ENCODE measurements around the gene TMEM185A. TPM values are rescaled to one million over a fixed set of nuclear protein-coding genes. Genes with fewer than 3 reads are reported as not detected.

Gene TMEM185A
- total and polyA plus RNA-seq, 4 donors: 7.3 to 9.8 (median 7.7) TPM

DNA sequence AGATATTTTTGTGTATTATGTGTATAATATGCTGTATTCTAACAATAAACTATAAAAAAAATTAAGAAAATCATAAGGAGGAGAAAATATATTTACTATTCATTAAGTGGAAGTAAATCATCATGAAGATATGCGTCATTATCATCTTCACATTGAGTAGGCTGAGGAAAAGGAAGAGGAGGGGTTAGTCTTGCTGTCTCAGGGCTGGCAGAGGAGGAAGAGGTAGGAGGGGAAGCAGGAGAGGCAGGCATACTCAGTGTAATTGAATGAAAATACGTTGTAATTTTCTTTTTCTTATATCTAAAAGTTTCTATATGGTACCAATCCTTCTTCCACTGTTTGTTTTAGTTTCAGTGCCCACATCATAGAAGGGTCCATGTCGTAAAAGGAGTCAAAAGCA, 9.8 kb upstream of the TMEM185A start:
- H3K27me3 ChIP-seq (ENCODE audit: control insufficient read depth in 4 of 4, insufficient read depth in 4 of 4, low read length in 3 of 4): peaks cover 0 to 3% (median 0%) of the 10 kb centered on the region in 4 donors
- H3K27ac ChIP-seq (ENCODE audit: low read depth in 1 of 2, low read length in 2 of 2): no peak overlapping the region
- TF ChIP-seq EGR1 (IDR thresholded peaks at IDR 0.05; ENCODE audit: low read depth in 2 of 2): no peak
- TF ChIP-seq FOXA1 (IDR thresholded peaks at IDR 0.05): no peak
- TF ChIP-seq FOXA2 (IDR thresholded peaks at IDR 0.05): no peak
- TF ChIP-seq, protein P1, sequence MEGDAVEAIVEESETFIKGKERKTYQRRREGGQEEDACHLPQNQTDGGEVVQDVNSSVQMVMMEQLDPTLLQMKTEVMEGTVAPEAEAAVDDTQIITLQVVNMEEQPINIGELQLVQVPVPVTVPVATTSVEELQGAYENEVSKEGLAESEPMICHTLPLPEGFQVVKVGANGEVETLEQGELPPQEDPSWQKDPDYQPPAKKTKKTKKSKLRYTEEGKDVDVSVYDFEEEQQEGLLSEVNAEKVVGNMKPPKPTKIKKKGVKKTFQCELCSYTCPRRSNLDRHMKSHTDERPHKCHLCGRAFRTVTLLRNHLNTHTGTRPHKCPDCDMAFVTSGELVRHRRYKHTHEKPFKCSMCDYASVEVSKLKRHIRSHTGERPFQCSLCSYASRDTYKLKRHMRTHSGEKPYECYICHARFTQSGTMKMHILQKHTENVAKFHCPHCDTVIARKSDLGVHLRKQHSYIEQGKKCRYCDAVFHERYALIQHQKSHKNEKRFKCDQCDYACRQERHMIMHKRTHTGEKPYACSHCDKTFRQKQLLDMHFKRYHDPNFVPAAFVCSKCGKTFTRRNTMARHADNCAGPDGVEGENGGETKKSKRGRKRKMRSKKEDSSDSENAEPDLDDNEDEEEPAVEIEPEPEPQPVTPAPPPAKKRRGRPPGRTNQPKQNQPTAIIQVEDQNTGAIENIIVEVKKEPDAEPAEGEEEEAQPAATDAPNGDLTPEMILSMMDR (IDR thresholded peaks at IDR 0.05; ENCODE audit: low read depth, low read length, missing input control): no peak
- no peak for TF ChIP-seq GABPA (IDR thresholded peaks at IDR 0.05 in 1 of 2, conservative IDR thresholded peaks at IDR 0.05 in 1 of 2)
- no peak for TF ChIP-seq HNF4A (conservative IDR thresholded peaks at IDR 0.05)
- TF ChIP-seq, protein P2, sequence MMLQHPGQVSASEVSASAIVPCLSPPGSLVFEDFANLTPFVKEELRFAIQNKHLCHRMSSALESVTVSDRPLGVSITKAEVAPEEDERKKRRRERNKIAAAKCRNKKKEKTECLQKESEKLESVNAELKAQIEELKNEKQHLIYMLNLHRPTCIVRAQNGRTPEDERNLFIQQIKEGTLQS (IDR thresholded peaks at IDR 0.05): no peak
- no peak for TF ChIP-seq RXRA (IDR thresholded peaks at IDR 0.05)
- TF ChIP-seq, protein P3, sequence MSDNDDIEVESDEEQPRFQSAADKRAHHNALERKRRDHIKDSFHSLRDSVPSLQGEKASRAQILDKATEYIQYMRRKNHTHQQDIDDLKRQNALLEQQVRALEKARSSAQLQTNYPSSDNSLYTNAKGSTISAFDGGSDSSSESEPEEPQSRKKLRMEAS (IDR thresholded peaks at IDR 0.05): no peak
- no peak for TF ChIP-seq RAD21 (IDR thresholded peaks at IDR 0.05)
- no peak for TF ChIP-seq YY1 (IDR thresholded peaks at IDR 0.05)
- TF ChIP-seq NR2F2 (IDR thresholded peaks at IDR 0.05): no peak
- TF ChIP-seq, protein P4, sequence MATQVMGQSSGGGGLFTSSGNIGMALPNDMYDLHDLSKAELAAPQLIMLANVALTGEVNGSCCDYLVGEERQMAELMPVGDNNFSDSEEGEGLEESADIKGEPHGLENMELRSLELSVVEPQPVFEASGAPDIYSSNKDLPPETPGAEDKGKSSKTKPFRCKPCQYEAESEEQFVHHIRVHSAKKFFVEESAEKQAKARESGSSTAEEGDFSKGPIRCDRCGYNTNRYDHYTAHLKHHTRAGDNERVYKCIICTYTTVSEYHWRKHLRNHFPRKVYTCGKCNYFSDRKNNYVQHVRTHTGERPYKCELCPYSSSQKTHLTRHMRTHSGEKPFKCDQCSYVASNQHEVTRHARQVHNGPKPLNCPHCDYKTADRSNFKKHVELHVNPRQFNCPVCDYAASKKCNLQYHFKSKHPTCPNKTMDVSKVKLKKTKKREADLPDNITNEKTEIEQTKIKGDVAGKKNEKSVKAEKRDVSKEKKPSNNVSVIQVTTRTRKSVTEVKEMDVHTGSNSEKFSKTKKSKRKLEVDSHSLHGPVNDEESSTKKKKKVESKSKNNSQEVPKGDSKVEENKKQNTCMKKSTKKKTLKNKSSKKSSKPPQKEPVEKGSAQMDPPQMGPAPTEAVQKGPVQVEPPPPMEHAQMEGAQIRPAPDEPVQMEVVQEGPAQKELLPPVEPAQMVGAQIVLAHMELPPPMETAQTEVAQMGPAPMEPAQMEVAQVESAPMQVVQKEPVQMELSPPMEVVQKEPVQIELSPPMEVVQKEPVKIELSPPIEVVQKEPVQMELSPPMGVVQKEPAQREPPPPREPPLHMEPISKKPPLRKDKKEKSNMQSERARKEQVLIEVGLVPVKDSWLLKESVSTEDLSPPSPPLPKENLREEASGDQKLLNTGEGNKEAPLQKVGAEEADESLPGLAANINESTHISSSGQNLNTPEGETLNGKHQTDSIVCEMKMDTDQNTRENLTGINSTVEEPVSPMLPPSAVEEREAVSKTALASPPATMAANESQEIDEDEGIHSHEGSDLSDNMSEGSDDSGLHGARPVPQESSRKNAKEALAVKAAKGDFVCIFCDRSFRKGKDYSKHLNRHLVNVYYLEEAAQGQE (IDR thresholded peaks at IDR 0.05): no peak
- TF ChIP-seq SP1 (IDR thresholded peaks at IDR 0.05): no peak
- no peak for TF ChIP-seq TAF1 (conservative IDR thresholded peaks at IDR 0.05)
- TF ChIP-seq JUND (IDR thresholded peaks at IDR 0.05): no peak
- 50% methylated on average over 3 of the region's 3 CpGs for WGBS
- no peak for DNase-seq (ENCODE audit: low spot score)
- H3K4me3 ChIP-seq (ENCODE audit: low read depth in 1 of 3, low read length in 3 of 3): no peak overlapping the region
- H3K4me1 ChIP-seq (ENCODE audit: control insufficient read depth in 4 of 4, insufficient read depth in 4 of 4, low read length in 3 of 4): no peaks in the 10 kb centered on the region
- H3K9me3 ChIP-seq (ENCODE audit: control insufficient read depth in 4 of 4, low read length in 3 of 4): no peaks in the 10 kb centered on the region
- no peak overlapping the region for H3K9ac ChIP-seq (ENCODE audit: low read depth in 1 of 2, low read length in 2 of 2)
- H3K36me3 ChIP-seq (ENCODE audit: control insufficient read depth in 4 of 4, insufficient read depth in 3 of 4, low read depth in 1 of 4, low read length in 3 of 4): no peaks in the 10 kb centered on the region

DNA sequence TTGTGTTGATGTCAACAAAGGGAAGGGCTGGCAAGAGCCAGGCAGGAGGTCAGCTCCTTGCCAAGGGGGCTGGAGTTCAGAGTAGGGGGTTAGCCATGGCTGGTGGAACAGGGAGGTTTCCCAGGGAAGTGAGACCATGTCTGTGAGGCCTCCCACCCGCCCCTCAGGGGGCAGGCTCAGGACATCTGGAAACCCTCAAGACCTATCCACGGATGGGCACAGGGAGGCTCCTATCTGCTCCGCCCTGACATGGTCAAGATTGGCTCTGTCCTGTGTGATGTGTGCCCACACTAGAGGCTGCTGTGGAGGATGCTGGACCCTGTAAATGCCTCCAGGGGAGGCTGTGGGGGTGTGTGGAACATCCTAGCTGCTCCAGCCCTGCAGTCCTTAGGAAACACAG, 8.0 kb upstream of the TMEM185A start:
- H3K4me1 ChIP-seq (ENCODE audit: control insufficient read depth in 4 of 4, insufficient read depth in 4 of 4, low read length in 3 of 4): no peaks in the 10 kb centered on the region
- TF ChIP-seq RAD21 (IDR thresholded peaks at IDR 0.05) (no peak), EGR1 (IDR thresholded peaks at IDR 0.05; ENCODE audit: low read depth in 2 of 2) (no peak), HNF4A (conservative IDR thresholded peaks at IDR 0.05) (no peak), NR2F2 (IDR thresholded peaks at IDR 0.05) (no peak), SP1 (IDR thresholded peaks at IDR 0.05) (no peak), GABPA (IDR thresholded peaks at IDR 0.05 in 1 of 2, conservative IDR thresholded peaks at IDR 0.05 in 1 of 2) (no peak), HNF4G (IDR thresholded peaks at IDR 0.05) (no peak), FOXA2 (IDR thresholded peaks at IDR 0.05) (no peak), JUND (IDR thresholded peaks at IDR 0.05) (no peak)
- TF ChIP-seq, protein P3 (IDR thresholded peaks at IDR 0.05): no peak
- TF ChIP-seq, protein P5, sequence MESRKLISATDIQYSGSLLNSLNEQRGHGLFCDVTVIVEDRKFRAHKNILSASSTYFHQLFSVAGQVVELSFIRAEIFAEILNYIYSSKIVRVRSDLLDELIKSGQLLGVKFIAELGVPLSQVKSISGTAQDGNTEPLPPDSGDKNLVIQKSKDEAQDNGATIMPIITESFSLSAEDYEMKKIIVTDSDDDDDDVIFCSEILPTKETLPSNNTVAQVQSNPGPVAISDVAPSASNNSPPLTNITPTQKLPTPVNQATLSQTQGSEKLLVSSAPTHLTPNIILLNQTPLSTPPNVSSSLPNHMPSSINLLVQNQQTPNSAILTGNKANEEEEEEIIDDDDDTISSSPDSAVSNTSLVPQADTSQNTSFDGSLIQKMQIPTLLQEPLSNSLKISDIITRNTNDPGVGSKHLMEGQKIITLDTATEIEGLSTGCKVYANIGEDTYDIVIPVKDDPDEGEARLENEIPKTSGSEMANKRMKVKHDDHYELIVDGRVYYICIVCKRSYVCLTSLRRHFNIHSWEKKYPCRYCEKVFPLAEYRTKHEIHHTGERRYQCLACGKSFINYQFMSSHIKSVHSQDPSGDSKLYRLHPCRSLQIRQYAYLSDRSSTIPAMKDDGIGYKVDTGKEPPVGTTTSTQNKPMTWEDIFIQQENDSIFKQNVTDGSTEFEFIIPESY (IDR thresholded peaks at IDR 0.05): no peak
- TF ChIP-seq, protein P2 (IDR thresholded peaks at IDR 0.05): no peak
- H3K9ac ChIP-seq (ENCODE audit: low read depth in 1 of 2, low read length in 2 of 2): no peak overlapping the region
- H3K27me3 ChIP-seq (ENCODE audit: control insufficient read depth in 4 of 4, insufficient read depth in 4 of 4, low read length in 3 of 4): peaks cover 0 to 3% (median 0%) of the 10 kb centered on the region in 4 donors
- whole genome bisulfite sequencing: 86% methylated on average over 3 of the region's 3 CpGs
- H3K27ac ChIP-seq (ENCODE audit: low read depth in 1 of 2, low read length in 2 of 2): no peak overlapping the region
- H3K9me3 ChIP-seq (ENCODE audit: control insufficient read depth in 4 of 4, low read length in 3 of 4): no peaks in the 10 kb centered on the region
- no peaks in the 10 kb centered on the region for H3K36me3 ChIP-seq (ENCODE audit: control insufficient read depth in 4 of 4, insufficient read depth in 3 of 4, low read depth in 1 of 4, low read length in 3 of 4)
- no peak overlapping the region for H3K4me3 ChIP-seq (ENCODE audit: low read depth in 1 of 3, low read length in 3 of 3)
- no peak for DNase-seq (ENCODE audit: low spot score)

All from liver (tissue), 9 donors.